Activated T-cell treated with anti-CD3 and anti-CD28 coated beads, Interleukin-2, amount 50 U/mL, for 24 hours (primary cell): ENCODE data around the gene CDC42EP4.
"Not testable (repeated sequence)": the region's sequence is repeated elsewhere in the genome, so short reads cannot be mapped to it uniquely, and the experiment has no call there.

Source experiments
- DNase-seq: peaks from one replicate; pipeline ENCODE4 v3.0.0-alpha.2; 2020
- H3K27ac Mint-ChIP-seq: 2 replicates; pipeline ENCODE4 v1.8.0; 2020; ENCODE audit warnings: mild to moderate bottlenecking, mixed read lengths
- H3K27me3 Mint-ChIP-seq: 2 replicates; pipeline ENCODE4 v1.8.0; 2020; ENCODE audit warnings: mixed read lengths
- H3K36me3 Mint-ChIP-seq: 2 replicates; pipeline ENCODE4 v1.8.0; 2020; ENCODE audit warnings: low read depth, mixed read lengths
- H3K4me1 Mint-ChIP-seq: 2 replicates; pipeline ENCODE4 v1.8.0; 2020; ENCODE audit warnings: low read depth, mixed read lengths
- H3K4me3 Mint-ChIP-seq: 2 replicates; pipeline ENCODE4 v1.8.0; 2020; ENCODE audit warnings: mild to moderate bottlenecking, moderate library complexity, mixed read lengths
- H3K9me3 Mint-ChIP-seq: 2 replicates; pipeline ENCODE4 v1.8.0; 2020; ENCODE audit warnings: mixed read lengths

Gene CDC42EP4

DNA sequence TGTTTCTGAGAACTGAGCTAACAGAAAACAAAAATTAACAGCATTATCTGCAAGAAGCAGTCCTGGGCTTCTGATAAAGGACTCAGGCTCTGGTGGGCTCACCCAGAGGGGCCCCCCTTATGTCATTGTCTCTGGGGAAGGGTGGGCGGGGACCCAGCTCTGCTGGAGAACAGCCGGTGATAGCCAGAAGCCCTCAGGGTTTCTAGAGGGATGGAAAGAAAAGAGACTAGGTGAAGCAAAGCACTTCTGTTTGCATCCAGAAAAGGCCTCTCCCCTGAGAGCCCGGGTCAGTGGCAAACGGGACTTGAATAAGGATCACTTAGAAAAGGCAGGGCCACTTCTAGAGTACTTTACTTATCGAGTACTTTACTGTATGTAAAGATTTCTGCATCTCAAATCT is 7.0 kb upstream of the CDC42EP4 start:
- Mint-ChIP-seq H3K4me3 (no peak overlapping the region), H3K4me1 (no peaks in the 10 kb centered on the region), H3K27ac (no peak overlapping the region), H3K27me3 (no peaks in the 10 kb centered on the region), H3K9me3 (no peaks in the 10 kb centered on the region), H3K36me3 (no peaks in the 10 kb centered on the region)
- DNase-seq, result no peak

DNA sequence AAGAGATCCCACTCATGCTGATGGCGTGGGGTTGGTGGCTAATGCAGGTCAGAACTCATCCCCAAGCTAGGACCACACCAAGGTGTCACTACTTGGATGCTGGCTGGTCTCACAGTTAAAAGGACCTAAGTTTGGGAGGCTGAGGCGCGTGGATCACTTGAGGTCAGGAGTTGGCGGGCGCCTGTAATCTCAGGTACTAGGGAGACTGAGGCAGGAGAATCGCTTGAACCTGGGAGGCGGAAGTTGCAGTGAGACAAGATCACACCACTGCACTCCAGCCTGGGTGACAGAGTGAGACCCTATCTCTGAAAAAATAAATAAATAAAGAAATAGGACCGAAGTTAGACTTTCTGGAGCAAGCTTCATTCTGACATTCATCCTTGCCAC is 6.6 kb upstream of the CDC42EP4 start:
- Mint-ChIP-seq H3K27ac (no peak overlapping the region), H3K27me3 (no peaks in the 10 kb centered on the region), H3K9me3 (no peaks in the 10 kb centered on the region), H3K4me1 (no peaks in the 10 kb centered on the region), H3K36me3 (no peaks in the 10 kb centered on the region), H3K4me3 (no peak overlapping the region)
- no peak for DNase-seq

DNA sequence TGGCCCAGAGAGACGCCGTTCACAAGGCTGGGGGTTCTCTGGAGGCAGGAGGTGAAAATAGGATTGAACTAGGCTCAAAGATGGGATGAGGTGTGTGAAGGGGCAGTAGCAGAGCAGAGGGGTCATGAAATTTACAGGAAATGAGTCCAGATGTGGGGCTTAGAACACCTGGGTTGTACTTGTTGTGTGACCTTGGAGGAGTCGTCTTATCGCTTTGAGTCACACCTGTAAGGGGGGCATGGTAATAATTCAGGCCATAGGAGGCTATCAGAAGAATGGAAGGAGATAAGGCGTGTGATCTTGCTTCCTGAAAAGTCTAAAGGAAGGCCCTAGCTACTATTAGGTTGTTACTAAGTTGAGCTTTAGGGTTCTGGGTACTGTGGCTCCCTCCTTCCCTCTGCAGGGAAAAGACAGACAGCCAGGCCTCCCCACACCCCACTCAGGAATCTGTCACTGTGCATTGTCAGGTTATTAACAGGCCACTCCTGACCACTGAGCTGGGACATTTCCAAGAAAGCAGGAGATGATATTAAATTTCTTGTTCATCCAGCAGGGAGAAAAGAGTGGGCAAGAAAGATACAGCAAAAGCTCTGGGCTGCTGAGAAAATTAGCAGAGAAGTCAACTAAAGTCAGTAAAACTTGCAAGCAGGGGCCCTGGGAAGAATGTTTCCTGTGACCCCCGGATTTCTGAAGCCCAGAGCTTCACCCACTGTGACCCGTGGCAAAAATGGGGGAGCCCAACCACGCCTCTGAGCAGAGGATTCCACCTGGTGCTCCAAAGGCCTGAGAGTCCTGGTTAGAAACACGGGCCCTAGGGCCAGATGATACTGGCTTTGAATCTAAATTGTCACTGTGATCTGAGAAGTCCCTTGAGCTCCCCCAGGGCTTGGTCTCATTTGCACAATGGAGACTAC is 6.0 kb upstream of the CDC42EP4 start:
- no peak for DNase-seq
- H3K36me3 Mint-ChIP-seq, result no peaks in the 10 kb centered on the region
- no peak overlapping the region for H3K27ac Mint-ChIP-seq
- H3K4me3 Mint-ChIP-seq, result no peak overlapping the region
- no peaks in the 10 kb centered on the region for H3K27me3 Mint-ChIP-seq
- H3K9me3 Mint-ChIP-seq, result no peaks in the 10 kb centered on the region
- H3K4me1 Mint-ChIP-seq, result no peaks in the 10 kb centered on the region

DNA sequence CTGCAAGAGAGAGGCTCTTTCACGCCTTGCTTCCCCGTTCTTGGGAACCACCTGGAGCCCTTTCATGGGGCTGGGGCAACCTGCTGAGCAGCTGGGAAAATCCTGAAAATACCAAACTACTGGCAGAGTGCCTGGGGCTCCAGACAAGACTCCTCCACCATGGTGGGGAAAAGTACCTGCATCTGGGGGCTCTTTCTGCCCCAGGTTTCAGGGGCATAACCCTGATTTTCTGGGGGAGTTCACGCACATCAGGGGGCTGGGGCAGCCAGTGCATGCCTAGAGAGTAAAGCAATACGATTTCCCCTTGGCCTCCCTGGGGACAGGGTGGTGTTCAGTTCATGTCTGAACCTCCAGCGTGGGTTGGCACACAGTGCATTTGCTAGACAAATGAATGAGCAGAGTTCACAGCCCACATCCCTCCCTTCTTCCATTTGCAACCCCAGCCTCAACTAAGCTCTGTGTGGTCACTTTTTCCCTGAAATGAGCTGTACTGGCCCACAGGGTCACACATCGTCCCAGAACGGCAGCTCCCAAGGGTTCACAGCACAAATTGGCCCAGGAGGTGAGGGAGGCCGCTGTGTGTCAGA is 5.2 kb upstream of the CDC42EP4 start:
- DNase-seq, result no peak
- Mint-ChIP-seq H3K9me3 (no peaks in the 10 kb centered on the region), H3K36me3 (no peaks in the 10 kb centered on the region), H3K27me3 (no peaks in the 10 kb centered on the region), H3K4me3 (no peak overlapping the region), H3K4me1 (no peaks in the 10 kb centered on the region), H3K27ac (no peak overlapping the region)

DNA sequence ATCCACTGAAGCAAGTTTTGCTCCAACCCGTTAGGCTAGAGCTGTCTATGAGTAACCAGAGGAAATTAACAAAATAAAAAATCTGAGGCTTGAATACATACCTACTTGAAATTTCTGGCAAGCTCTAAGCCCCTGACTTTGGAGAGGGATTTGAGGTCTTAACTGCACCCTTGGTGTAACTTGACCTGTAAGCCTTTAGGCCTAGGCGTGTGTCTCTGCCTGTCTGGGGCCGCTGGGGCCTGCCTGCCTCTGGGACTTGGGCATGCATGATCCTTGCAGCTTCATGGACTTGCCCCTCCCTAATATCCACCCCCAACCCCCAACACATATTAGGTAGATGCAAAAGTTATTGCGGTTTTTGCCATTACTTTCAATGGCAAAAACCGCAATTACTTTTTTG is 3.7 kb upstream of the CDC42EP4 start:
- DNase-seq, result no peak
- Mint-ChIP-seq H3K36me3 (no peaks in the 10 kb centered on the region), H3K4me3 (no peak overlapping the region), H3K27ac (no peak overlapping the region), H3K27me3 (no peaks in the 10 kb centered on the region), H3K4me1 (peaks cover 5% of the 10 kb centered on the region), H3K9me3 (no peaks in the 10 kb centered on the region)

DNA sequence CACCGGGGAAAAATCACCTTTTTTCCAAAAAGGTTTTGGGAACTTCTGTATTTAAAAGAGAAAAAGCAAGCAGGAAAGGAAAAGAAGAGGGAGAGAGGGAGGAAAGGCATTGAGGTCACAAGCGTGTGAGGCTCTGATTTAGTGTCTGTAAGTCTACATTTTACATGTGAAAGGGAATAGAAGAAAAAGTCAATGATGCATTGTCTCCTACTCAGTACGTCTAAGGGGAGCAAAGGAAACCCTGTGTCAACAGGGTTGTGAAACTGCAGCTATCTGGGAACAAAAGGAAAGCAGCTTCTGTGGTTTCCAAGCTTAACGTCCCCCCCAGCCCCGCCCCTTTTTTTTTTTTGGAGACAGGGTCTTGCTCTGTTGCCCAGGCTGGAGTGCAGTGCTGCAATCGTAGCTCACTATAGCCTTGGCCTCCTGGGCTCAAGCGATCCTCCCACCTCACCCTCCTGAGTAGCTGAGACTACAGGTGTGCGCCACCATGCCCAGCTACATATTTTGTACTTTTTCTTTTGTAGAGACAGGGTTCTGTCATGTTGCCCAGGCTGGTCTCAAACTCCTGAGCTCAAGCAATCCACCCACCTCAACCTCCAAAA is 1.8 kb upstream of the CDC42EP4 start:
- DNase-seq, result no peak
- Mint-ChIP-seq H3K27ac (no peak overlapping the region), H3K4me3 (no peak overlapping the region), H3K9me3 (no peaks in the 10 kb centered on the region), H3K27me3 (peaks cover 8% of the 10 kb centered on the region), H3K4me1 (peaks cover 16% of the 10 kb centered on the region), H3K36me3 (no peaks in the 10 kb centered on the region)

DNA sequence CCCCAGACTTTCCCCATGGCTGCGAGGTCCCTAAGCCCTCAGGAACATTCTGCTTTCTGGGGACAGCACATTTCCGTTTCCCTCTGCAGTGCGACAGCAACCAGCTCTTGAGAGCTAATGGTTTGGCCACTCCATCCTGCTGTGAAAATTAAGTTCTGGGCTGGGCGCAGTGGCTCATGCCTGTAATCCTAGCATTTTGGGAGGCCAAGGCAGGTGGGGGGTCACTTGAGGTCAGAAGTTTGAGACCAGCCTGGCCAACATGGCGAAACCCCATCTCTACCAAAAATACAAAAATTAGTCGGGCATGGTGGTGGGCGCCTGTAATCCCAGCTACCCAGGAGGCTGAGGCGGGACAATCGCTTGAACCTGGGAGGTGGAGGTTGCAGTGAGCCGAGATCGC is 1.1 kb upstream of the CDC42EP4 start:
- H3K36me3 Mint-ChIP-seq, H3K4me3 Mint-ChIP-seq, H3K27me3 Mint-ChIP-seq, H3K9me3 Mint-ChIP-seq, DNase-seq, H3K27ac Mint-ChIP-seq: not testable (repeated sequence)
- peaks cover 16% of the 10 kb centered on the region for H3K4me1 Mint-ChIP-seq

DNA sequence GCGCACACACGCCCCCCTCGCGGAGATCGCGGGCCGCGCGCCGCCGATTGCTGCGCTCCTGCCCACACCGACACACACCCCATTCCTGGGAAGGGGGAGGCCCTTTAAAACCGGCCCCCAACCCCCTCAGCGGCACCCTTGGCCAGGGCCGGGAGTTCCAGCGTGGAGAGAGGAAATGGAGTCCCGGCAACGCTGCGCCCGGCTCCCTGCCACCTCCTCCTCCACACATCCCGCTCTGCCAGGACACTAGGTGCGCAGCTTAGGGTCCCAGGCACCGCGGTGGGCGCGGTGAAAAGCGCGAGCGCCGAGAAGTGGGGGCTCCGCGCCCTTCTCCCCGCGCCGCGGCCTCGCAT is 397 bp downstream of the CDC42EP4 start:
- Mint-ChIP-seq H3K36me3 (no peaks in the 10 kb centered on the region), H3K9me3 (no peaks in the 10 kb centered on the region), H3K27me3 (peaks cover 8% of the 10 kb centered on the region), H3K4me3 (peak overlapping the region; percentile 81), H3K4me1 (peaks cover 16% of the 10 kb centered on the region), H3K27ac (peak overlapping the region; percentile 67)
- no peak for DNase-seq

DNA sequence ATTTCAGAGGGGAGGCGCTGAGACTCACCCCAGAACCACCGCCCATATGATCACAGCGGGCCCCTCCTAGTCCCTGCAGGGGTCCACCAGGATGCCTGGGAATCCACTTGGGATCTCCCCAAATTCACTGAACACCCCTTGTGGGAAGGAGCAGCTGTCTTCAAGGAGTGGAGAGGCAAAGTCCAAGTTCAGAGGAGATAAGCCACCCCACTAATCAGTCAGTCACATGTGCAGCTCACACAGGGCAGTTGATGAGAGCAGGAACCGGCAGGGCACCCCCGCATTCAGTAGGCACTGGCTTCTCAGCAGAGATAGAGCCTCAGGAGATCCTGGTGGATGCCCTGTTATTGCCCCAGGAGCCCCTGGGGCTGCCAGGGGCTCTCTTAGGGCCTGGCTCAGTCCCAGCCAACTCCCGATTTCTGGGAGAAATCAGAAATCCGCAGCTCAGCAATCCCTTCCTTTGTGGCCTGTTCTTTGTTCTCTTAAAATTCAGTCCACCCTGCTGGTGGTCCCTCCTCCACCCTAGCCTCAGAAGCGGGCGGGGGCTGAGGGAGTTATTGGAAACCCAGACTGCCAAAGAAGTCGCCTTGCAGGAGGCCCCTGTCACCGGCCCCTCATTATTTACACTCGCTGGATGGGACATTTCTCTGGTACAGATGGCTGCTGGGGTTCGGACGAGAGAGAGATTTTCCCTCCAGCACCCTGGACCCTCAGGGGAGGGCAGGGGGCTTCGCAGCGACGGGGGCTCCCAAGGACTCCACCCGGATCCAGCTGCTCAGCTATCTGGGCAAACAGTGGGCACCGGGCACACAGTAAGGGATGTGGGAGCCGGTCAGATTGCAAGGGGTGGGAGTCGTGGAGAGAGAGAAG is 1.8 kb downstream of the CDC42EP4 start:
- peak overlapping the region; percentile 18 for H3K27ac Mint-ChIP-seq
- H3K27me3 Mint-ChIP-seq, result peaks cover 8% of the 10 kb centered on the region
- peak overlapping the region; percentile 78 for H3K4me3 Mint-ChIP-seq
- no peaks in the 10 kb centered on the region for H3K36me3 Mint-ChIP-seq
- no peaks in the 10 kb centered on the region for H3K9me3 Mint-ChIP-seq
- no peak for DNase-seq
- peaks cover 17% of the 10 kb centered on the region for H3K4me1 Mint-ChIP-seq

DNA sequence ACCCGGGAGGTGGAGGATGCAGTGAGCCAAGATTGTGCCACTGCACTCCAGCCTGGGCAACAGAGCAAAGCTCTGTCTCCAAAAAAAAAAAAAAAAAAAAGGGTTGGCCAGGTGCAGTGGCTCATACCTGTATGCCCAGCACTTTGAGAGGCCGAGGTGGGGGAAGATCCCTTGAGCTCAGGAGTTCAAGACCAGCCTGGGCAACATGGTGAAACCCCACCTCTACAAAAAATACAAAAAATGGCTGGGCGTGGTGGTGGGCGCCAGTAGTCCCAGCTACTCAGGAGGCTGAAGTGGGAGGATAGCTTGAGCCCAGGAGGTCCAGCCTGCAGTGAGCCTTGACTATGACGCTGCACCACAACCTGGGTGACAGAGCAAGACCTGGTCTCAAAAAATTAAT is 2.8 kb downstream of the CDC42EP4 start:
- peaks cover 14% of the 10 kb centered on the region for H3K27me3 Mint-ChIP-seq
- H3K4me3 Mint-ChIP-seq, result not testable (repeated sequence)

DNA sequence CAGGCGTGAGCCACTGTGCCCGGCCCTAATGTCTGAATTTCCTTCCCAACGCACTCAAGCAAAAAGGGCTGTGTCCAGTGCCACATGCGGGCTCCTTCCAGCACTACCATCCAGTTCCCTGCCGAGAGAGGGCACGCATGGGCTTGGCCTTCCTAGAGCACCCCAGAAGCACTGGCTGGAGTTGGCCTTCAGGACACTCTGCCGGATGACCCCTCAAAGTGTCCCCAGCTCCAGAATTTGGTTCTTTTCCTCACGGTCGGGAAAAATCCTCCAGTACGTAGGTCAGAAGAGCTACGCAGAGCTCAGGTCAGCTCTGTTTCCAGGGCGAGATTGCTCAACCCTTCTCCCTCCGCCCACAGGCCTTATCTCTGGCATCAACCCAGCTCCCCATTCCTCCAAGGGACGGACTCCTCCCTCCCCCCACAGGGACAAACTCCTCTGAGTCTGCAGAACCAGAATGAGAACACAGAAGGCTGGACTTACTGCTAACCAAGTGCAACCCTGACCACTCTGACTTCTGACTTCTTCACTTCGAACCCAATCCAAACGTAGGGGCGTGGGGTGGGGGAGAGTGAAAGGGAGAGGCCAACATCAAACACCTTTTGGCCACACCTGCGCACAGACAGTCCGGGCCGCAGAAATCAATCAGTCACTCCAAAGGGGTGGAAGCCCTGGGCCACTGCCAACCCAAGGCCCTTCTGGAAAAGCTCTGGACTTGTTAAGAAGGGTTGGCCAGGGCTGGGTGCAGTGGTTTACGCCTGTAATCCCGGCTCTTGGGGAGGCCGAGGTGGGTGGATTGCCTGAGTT is 3.6 kb downstream of the CDC42EP4 start:
- Mint-ChIP-seq H3K27ac (no peak overlapping the region), H3K36me3 (no peaks in the 10 kb centered on the region), H3K27me3 (peaks cover 16% of the 10 kb centered on the region), H3K9me3 (no peaks in the 10 kb centered on the region), H3K4me3 (no peak overlapping the region), H3K4me1 (peaks cover 19% of the 10 kb centered on the region)
- DNase-seq, result no peak

More for the DNA sequence above, 2.8 kb downstream of the CDC42EP4 start:
- H3K4me1 Mint-ChIP-seq, result peaks cover 19% of the 10 kb centered on the region
- not testable (repeated sequence) for DNase-seq, H3K27ac Mint-ChIP-seq, H3K9me3 Mint-ChIP-seq, H3K36me3 Mint-ChIP-seq

DNA sequence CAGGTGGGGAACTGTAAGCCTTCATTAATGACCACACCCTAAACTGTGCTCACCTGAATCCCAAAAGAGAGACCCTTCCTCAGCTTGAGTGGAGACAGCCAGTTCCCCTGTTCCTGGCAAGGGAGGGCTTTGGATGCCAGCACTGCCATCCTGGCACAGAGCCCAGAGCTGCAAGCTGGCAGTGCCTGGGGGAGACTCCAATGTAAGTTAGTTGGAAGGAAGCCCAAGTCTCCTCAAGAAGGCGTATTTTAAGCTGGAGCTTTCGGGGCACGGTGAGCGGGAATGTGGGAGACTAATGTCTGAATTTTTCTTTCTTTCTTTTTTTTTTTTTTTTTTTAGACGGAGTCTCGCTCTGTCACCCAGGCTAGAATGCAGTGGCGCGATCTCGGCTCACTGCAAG is 4.7 kb downstream of the CDC42EP4 start:
- Mint-ChIP-seq H3K27ac (no peak overlapping the region), H3K36me3 (no peaks in the 10 kb centered on the region), H3K27me3 (peaks cover 16% of the 10 kb centered on the region), H3K4me3 (no peak overlapping the region), H3K9me3 (no peaks in the 10 kb centered on the region), H3K4me1 (peaks cover 19% of the 10 kb centered on the region)
- DNase-seq, result no peak

DNA sequence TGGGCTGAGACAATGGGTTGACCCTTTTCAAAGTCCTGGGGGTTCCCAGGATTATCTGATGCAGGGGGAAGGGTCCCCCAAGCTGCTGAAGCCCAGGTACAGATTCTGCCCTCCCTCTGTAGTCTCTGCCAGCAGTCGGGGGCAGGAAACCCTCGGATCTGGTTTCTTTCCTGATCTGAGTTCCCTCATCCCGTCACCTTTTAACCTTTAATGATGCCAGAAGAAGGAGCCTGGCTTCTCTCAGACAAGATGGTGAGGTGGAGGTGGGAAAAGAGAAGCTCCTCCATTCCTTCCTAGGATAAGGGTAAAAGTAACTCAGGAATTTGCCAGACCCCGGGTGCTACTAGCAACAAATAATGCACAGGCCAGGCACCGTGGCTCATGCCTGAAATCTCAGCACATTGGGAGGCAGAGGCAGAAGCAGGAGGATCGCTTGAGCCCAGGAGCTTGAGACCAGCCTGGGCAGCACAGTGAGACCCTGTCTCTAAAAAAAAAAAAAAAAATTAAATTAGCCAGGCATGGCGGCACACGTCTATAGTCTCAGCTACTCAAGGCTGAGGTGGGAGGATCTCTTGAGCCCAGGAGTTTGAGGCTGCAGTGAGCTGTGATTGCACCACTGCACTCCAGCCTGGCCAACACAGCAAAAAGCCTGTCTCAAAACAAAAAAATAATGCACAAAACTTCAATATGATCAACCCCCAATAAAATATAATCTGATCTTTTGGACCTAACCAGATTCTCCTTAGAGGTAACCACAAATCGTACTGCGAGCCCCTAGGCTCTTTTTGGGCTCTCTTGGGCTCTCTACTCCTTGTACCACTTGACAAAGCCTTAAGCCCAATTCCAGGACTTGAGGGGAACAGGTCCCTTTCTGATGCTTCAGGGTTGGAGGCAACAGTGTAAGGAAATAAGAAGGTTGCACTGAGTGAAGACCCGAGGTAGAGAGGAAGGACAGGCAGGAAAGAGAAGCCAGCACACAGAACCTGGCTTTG is 5.7 kb downstream of the CDC42EP4 start:
- H3K27ac Mint-ChIP-seq, result no peak overlapping the region
- no peak for DNase-seq

More for the DNA sequence above, 5.7 kb downstream of the CDC42EP4 start:
- Mint-ChIP-seq H3K27me3 (peaks cover 16% of the 10 kb centered on the region), H3K4me3 (no peak overlapping the region), H3K36me3 (no peaks in the 10 kb centered on the region), H3K9me3 (no peaks in the 10 kb centered on the region), H3K4me1 (peaks cover 15% of the 10 kb centered on the region)
